CD4-positive, alpha-beta T cell treated with Interleukin-4 for 1 hour (primary cell): ENCODE measurements around the gene USP8.
"Not testable (repeated sequence)": the region's sequence is repeated elsewhere in the genome, so short reads cannot be mapped to it uniquely, and the experiment has no call there.

Source experiments
- DNase-seq, 2 donors: peaks; one replicate each; pipeline ENCODE4 v3.0.0-alpha.2; 2020 to 2022

USP8 gene

GRCh38 chr15:50424066-50424890, at the start of gene USP8:
TSS of gene USP8 (plus strand) at chr15:50424405. CDS start at chr15:50439074, 14,669 bp downstream.
- DNase-seq, result peak; percentile 93 to 94

GRCh38 chr15:50377867-50378751, 46.1 kb upstream of the USP8 start:
- DNase-seq, result no peak

GRCh38 chr15:50378776-50379175, 45.4 kb upstream of the USP8 start:
- DNase-seq, result no peak

GRCh38 chr15:50379413-50379812, 44.8 kb upstream of the USP8 start:
- DNase-seq, result not testable (repeated sequence)

- no peak for DNase-seq
Observed at GRCh38 chr15:50380089-50380488, 44.1 kb upstream of the USP8 start.

- DNase-seq, result no peak
Observed at GRCh38 chr15:50381438-50381837, 42.8 kb upstream of the USP8 start.

- DNase-seq, result not testable (repeated sequence)
Observed at GRCh38 chr15:50382408-50382807, 41.8 kb upstream of the USP8 start.

- DNase-seq, result no peak
Observed at GRCh38 chr15:50390554-50391264, 33.5 kb upstream of the USP8 start.

- not testable (repeated sequence) for DNase-seq
Observed at GRCh38 chr15:50391561-50391960, 32.6 kb upstream of the USP8 start.

- no peak for DNase-seq
Observed at GRCh38 chr15:50411870-50412269, 12.3 kb upstream of the USP8 start.

GRCh38 chr15:50414624-50415023, 9.6 kb upstream of the USP8 start:
- DNase-seq, result no peak

- no peak for DNase-seq
Observed at GRCh38 chr15:50415752-50416404, 8.3 kb upstream of the USP8 start.

- no peak for DNase-seq
Observed at GRCh38 chr15:50416890-50417289, 7.3 kb upstream of the USP8 start.

GRCh38 chr15:50418041-50418583, 6.1 kb upstream of the USP8 start:
- no peak for DNase-seq

- no peak for DNase-seq
Observed at GRCh38 chr15:50425219-50425618, 1.0 kb downstream of the USP8 start.

- not testable (repeated sequence) for DNase-seq
Observed at GRCh38 chr15:50425678-50426246, 1.6 kb downstream of the USP8 start.

- no peak for DNase-seq
Observed at GRCh38 chr15:50426428-50426827, 2.2 kb downstream of the USP8 start.

GRCh38 chr15:50431204-50431603, 7.0 kb downstream of the USP8 start:
- no peak for DNase-seq

- DNase-seq, result no peak
Observed at GRCh38 chr15:50432230-50432629, 8.0 kb downstream of the USP8 start.

GRCh38 chr15:50435772-50436171, 11.6 kb downstream of the USP8 start:
- DNase-seq, result no peak

GRCh38 chr15:50438251-50438650, 14.0 kb downstream of the USP8 start:
- DNase-seq, result no peak

- no peak for DNase-seq
Observed at GRCh38 chr15:50440932-50441331, 16.7 kb downstream of the USP8 start.
